B cell (primary cell): ENCODE data around the gene RAD23B. TPM values are rescaled to one million over a fixed set of nuclear protein-coding genes. Genes with fewer than 3 reads are reported as not detected.

Experiments used
- ATAC-seq: fragments of 200-7000 bp; cut with Tn5 transposase; one replicate; pipeline ENCODE4 v1.10.0; 2021; ENCODE audit warnings: low read depth, mild to moderate bottlenecking, moderate number of reproducible peaks, moderate library complexity
- CTCF ChIA-PET: fragments of 350-600 bp; sonication (Branson Sonifier 250); formaldehyde crosslinking; loops from one replicate; lab custom pipeline; 2021; ENCODE audit warnings: antibody characterized with exemption, inconsistent platforms; lab: Charles Lee
- POLR2A ChIA-PET: fragments of 350-600 bp; sonication (Branson Sonifier 250); formaldehyde crosslinking; loops from one replicate; lab custom pipeline; 2021; ENCODE audit warnings: antibody characterized with exemption; lab: Charles Lee
- DNase-seq: peaks from one replicate; pipeline ENCODE4 v3.0.0; 2013
- H2AFZ ChIP-seq: 2 replicates; pipeline ENCODE4 v1.6.1; 2012; ENCODE audit warnings: mild to moderate bottlenecking, low read depth, low read length; ENCODE audit not compliant: insufficient read depth, poor library complexity, severe bottlenecking
- H3K27ac ChIP-seq, 2 donors: 1 replicate in 1 of 2; 2 replicates in 1 of 2; pipeline ENCODE4 v1.5.1; 2012 to 2013; ENCODE audit warnings: low read length in 2 of 2, mild to moderate bottlenecking in 2 of 2, moderate library complexity in 1 of 2
- H3K27me3 ChIP-seq, 4 experiments: fragments of 200-600 bp in 1 of 4; sonication (generic) in 1 of 4; replicated peaks in 1 of 4; 1 replicate in 2 of 4; 2 replicates in 2 of 4; pipeline versions ENCODE4 v1.6.1 to v1.7.0; 2013 to 2016; ENCODE audit warnings: low read length in 3 of 4, mild to moderate bottlenecking in 2 of 4, mixed read lengths in 1 of 4, moderate library complexity in 1 of 4; ENCODE audit not compliant: insufficient read depth in 4 of 4, control insufficient read depth in 3 of 4; ENCODE audit errors: control extremely low read depth in 1 of 4
- H3K36me3 ChIP-seq, 2 experiments: replicated peaks in 1 of 2; 1 replicate in 1 of 2; 2 replicates in 1 of 2; pipeline versions ENCODE4 v1.6.1 to v1.7.1; 2013; ENCODE audit warnings: low read length in 1 of 2; ENCODE audit not compliant: insufficient read depth in 2 of 2, control insufficient read depth in 1 of 2; ENCODE audit errors: control extremely low read depth in 1 of 2, extremely low read depth in 1 of 2
- H3K4me1 ChIP-seq, 2 donors: fragments of 200-600 bp in 1 of 2; sonication (generic) in 1 of 2; 1 replicate in 1 of 2; 2 replicates in 1 of 2; pipeline versions ENCODE4 v1.5.1 to v1.6.1; 2013 to 2017; ENCODE audit warnings: low read length in 2 of 2; ENCODE audit not compliant: control insufficient read depth in 2 of 2, insufficient read depth in 2 of 2
- H3K4me2 ChIP-seq: replicated peaks from 2 replicates; pipeline ENCODE3; 2012; ENCODE audit warnings: mild to moderate bottlenecking, low read depth, low read length; ENCODE audit not compliant: poor library complexity, severe bottlenecking
- H3K4me3 ChIP-seq, 5 experiments: fragments of 200-600 bp in 1 of 5; sonication (generic) in 1 of 5; 1 replicate in 3 of 5; 2 replicates in 2 of 5; pipeline versions ENCODE4 v1.5.1 to v1.7.0; 2011 to 2016; ENCODE audit warnings: low read length in 4 of 5, mild to moderate bottlenecking in 4 of 5, low read depth in 2 of 5, control low read depth in 1 of 5, moderate library complexity in 1 of 5; ENCODE audit not compliant: insufficient read depth in 1 of 5; ENCODE audit errors: control extremely low read depth in 1 of 5, extremely low read depth in 1 of 5
- H3K79me2 ChIP-seq: fragments of 200-600 bp; sonication (generic); one replicate; pipeline ENCODE4 v1.6.0; 2016; ENCODE audit warnings: low read length; ENCODE audit not compliant: control insufficient read depth, insufficient read depth
- H3K9ac ChIP-seq: fragments of 200-600 bp; sonication (generic); 2 replicates; pipeline ENCODE4 v1.6.1; 2017; ENCODE audit warnings: mild to moderate bottlenecking, low read length, moderate library complexity
- H3K9me3 ChIP-seq, 3 donors: one replicate each; pipeline versions ENCODE4 v1.6.1 to v1.7.1; 2013; ENCODE audit warnings: low read length in 2 of 3; ENCODE audit not compliant: control insufficient read depth in 2 of 3, insufficient read depth in 1 of 3; ENCODE audit errors: control extremely low read depth in 1 of 3
- H4K20me1 ChIP-seq: 2 replicates; pipeline ENCODE4 v1.6.0; 2012; ENCODE audit warnings: mild to moderate bottlenecking, low read length; ENCODE audit not compliant: insufficient read depth, control insufficient read depth, poor library complexity, severe bottlenecking
- H3K27ac Mint-ChIP-seq: one replicate; pipeline ENCODE4 v1.8.0; 2021; ENCODE audit warnings: mixed read lengths
- H3K27me3 Mint-ChIP-seq: one replicate; pipeline ENCODE4 v1.8.0; 2021; ENCODE audit warnings: mixed read lengths
- H3K4me1 Mint-ChIP-seq: one replicate; pipeline ENCODE4 v1.8.0; 2021; ENCODE audit warnings: mixed read lengths
- H3K4me3 Mint-ChIP-seq: one replicate; pipeline ENCODE4 v1.8.0; 2021; ENCODE audit warnings: mixed read lengths
- H3K9me3 Mint-ChIP-seq: one replicate; pipeline ENCODE4 v1.8.0; 2022; ENCODE audit warnings: mixed read lengths; ENCODE audit not compliant: insufficient read depth
- EZH2 ChIP-seq: IDR thresholded peaks from 2 replicates; pipeline ENCODE4 v1.6.1; 2012; ENCODE audit warnings: borderline replicate concordance, low read depth, mild to moderate bottlenecking, moderate library complexity, low read length; ENCODE audit not compliant: insufficient read depth, poor library complexity, severe bottlenecking
- WGBS: methylation state at CpG from one replicate; pipeline ENCODE4 v1.1.5; 2013; ENCODE audit warnings: missing lambda C conversion rate; ENCODE audit not compliant: insufficient coverage; 5-methylcytosine and 5-hydroxymethylcytosine counted together
- intact Hi-C: fragments of 100-400 bp; cut with micrococcal nuclease; formaldehyde crosslinking; loops from one replicate; pipeline ENCODE4 v1.10.0; 2022
- polyA plus RNA-seq: library from polyadenylated mRNA; depleted of rRNA; stranded (reverse); fragments of >200 nt; gene quantifications from 2 replicates; pipeline ENCODE4 v1.2.3, GENCODE V29; 2012
- total RNA-seq, 2 donors: library from RNA; stranded (reverse); fragments of 120-200 nt in 1 of 2; gene quantifications; 1 replicate in 1 of 2; 2 replicates in 1 of 2; pipeline versions ENCODE4 v1.2.3 to v1.2.4, GENCODE V29; 2013 to 2022
- TF ChIP-seq, protein P1 (sequence below): fragments of 200-600 bp; IDR thresholded peaks from one replicate; pipeline ENCODE4 v1.8.0; 2022; ENCODE audit warnings: antibody characterized with exemption, mild to moderate bottlenecking

Gene RAD23B
- total and polyA plus RNA-seq, 2 donors (not counting 1 experiment from before 2014, with no cell fraction given) = 36.8 to 78.2 TPM

DNA sequence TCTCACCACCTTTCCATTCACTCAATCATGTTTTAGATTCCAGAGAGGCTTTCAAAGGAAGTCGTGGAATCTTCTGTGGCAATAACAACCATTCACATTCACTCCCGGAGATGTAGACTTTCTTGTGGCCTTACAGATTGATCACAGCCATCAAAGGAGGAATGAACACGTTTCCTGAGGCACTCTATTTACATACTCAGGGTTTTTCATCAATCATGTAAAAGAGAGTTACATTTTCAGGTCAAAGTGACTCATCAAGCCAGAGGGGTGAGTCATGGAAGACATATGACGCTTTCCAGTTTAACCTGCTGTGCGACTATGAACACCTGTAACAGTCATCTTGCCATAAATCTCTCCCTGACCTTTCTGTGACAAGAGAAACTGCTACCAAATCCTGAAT lies 39.3 kb upstream of the RAD23B start:
- H3K9me3 ChIP-seq = no peaks in the 10 kb centered on the region
- no peaks in the 10 kb centered on the region for H3K36me3 ChIP-seq
- intact Hi-C loops = no loop called here
- H3K4me2 ChIP-seq = no peak overlapping the region
- no peak overlapping the region for H3K27ac Mint-ChIP-seq
- H3K79me2 ChIP-seq = no peaks in the 10 kb centered on the region
- ATAC-seq (peak; percentile 21), DNase-seq (no peak)
- CTCF ChIA-PET = interaction anchor here (7.1 to 14.1 kb wide), 2 partner anchors 41 to 95 kb away, joined by 81 to 336 read pairs; partner anchors contain the start of gene RAD23B
- no peaks in the 10 kb centered on the region for H3K9me3 Mint-ChIP-seq
- H4K20me1 ChIP-seq = no peaks in the 10 kb centered on the region
- H3K4me3 Mint-ChIP-seq = no peak overlapping the region
- WGBS = 83% methylated on average over 2 of the region's 5 CpGs
- TF ChIP-seq, protein P1, sequence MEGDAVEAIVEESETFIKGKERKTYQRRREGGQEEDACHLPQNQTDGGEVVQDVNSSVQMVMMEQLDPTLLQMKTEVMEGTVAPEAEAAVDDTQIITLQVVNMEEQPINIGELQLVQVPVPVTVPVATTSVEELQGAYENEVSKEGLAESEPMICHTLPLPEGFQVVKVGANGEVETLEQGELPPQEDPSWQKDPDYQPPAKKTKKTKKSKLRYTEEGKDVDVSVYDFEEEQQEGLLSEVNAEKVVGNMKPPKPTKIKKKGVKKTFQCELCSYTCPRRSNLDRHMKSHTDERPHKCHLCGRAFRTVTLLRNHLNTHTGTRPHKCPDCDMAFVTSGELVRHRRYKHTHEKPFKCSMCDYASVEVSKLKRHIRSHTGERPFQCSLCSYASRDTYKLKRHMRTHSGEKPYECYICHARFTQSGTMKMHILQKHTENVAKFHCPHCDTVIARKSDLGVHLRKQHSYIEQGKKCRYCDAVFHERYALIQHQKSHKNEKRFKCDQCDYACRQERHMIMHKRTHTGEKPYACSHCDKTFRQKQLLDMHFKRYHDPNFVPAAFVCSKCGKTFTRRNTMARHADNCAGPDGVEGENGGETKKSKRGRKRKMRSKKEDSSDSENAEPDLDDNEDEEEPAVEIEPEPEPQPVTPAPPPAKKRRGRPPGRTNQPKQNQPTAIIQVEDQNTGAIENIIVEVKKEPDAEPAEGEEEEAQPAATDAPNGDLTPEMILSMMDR = no peak
- TF ChIP-seq EZH2 = no peak
- H3K4me3 ChIP-seq = no peak overlapping the region
- POLR2A ChIA-PET = no interaction called here
- H3K27me3 Mint-ChIP-seq = peaks cover 3% of the 10 kb centered on the region
- H2AFZ ChIP-seq = no peak overlapping the region
- no peak overlapping the region for H3K9ac ChIP-seq
- no peak overlapping the region for H3K27ac ChIP-seq
- H3K4me1 Mint-ChIP-seq = peaks cover 12% of the 10 kb centered on the region
- H3K4me1 ChIP-seq = no peaks in the 10 kb centered on the region
- H3K27me3 ChIP-seq = no peaks in the 10 kb centered on the region

DNA sequence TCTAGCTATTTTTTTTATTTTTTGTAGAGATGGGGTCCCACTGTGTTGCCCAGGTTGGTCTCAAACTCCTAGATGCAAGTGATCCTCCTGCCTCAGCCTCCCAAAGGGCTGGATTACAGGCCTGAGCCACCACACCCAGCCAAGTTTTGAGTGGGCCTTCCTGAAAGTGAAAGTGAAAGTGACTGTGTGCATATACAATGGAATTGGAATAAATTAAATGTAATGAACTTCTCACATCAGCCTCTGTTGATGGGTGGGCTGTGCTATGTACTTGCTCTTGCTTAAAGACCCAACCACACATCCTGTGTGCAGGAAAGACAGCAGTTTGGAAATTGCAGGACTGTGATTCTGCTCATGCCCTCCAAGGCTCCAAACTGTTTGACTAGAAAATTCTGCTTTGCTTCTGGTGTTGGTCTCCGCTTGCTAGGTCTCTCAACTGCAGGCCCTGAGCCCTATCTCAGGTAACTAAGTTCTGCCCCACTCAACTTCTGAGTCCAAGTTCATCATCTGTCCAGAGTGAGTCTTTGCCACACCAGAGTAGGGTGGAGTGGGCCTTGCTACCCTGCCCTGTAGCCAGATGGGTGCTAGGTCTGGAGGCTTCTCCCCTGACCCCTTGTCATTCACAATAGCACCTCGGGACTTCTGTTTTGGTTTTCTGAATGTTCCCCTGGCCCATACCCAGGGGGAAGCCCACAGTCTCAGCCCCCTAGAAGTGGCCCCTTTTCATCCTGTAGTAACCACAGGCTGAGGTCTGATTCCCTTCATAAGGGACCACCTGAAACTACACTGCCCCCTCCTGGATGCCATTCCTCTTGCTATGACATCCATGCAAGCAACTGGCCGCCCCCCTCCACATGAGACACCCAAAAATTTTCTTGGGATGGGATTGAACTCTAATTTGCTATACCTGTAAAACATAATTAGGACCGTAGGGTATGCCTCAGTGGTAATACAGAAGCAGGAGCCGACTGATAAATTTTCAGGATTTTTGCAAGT lies 36.5 kb upstream of the RAD23B start:
- H3K4me1 ChIP-seq = no peaks in the 10 kb centered on the region
- Mint-ChIP-seq H3K27ac (no peak overlapping the region), H3K4me1 (peaks cover 10% of the 10 kb centered on the region), H3K27me3 (peaks cover 16% of the 10 kb centered on the region), H3K9me3 (peaks cover 3% of the 10 kb centered on the region), H3K4me3 (no peak overlapping the region)
- H3K4me2 ChIP-seq = no peak overlapping the region
- H3K36me3 ChIP-seq = no peaks in the 10 kb centered on the region
- no peaks in the 10 kb centered on the region for H4K20me1 ChIP-seq
- WGBS = 83% methylated on average over 2 of the region's 5 CpGs
- TF ChIP-seq EZH2 = no peak
- peaks cover 0 to 4% (median 0%) of the 10 kb centered on the region in 4 experiments for H3K27me3 ChIP-seq
- H3K9ac ChIP-seq = no peak overlapping the region
- no peak overlapping the region for H3K27ac ChIP-seq
- no peak overlapping the region for H2AFZ ChIP-seq
- no peaks in the 10 kb centered on the region for H3K79me2 ChIP-seq
- ChIA-PET CTCF (interaction anchor here (0.7 to 1.2 kb wide), 5 partner anchors 14 to 626 kb away, joined by 3 to 5 read pairs (median 3); no protein-coding TSS in a partner anchor), POLR2A (no interaction called here)
- H3K4me3 ChIP-seq = no peak overlapping the region
- intact Hi-C loops = no loop called here
- DNase-seq (no peak), ATAC-seq (no peak)
- no peaks in the 10 kb centered on the region for H3K9me3 ChIP-seq
